ENCODE measurements around the gene ADRB2.
"Not testable (repeated sequence)": the region's sequence is repeated elsewhere in the genome, so short reads cannot be mapped to it uniquely, and the experiment has no call there.

ADRB2 gene

DNA sequence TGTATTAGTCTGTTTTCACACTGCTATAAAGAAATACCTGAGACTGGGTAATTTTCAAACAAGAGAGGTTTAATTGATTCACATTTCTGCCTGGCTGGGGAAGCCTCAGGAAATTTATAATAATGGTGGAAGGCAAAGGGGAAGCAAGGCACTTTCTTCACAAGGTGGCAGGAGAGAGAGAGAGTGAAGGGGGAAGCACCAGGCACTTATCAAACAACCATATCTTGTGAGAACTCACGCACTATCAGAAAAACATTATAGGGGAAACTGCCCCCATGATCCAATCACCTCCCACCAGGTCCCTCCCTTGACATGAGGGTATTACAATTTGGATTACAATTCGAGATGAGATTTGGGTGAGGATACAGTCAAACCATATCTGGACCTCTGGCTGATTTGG is 34.7 kb downstream of the ADRB2 start:
- Histone ChIP-seq H3K27ac (ENCODE audit: low read length) (no peak overlapping the region), H3K9me3 (ENCODE audit: insufficient read depth, low read depth, low read length) (no peaks in the 10 kb centered on the region), H3K36me3 (ENCODE audit: insufficient read depth, low read depth, low read length) (no peaks in the 10 kb centered on the region), H3K9ac (ENCODE audit: low read depth, low read length) (no peak overlapping the region), H3K4me1 (ENCODE audit: insufficient read depth, low read length) (no peaks in the 10 kb centered on the region), H3K27me3 (ENCODE audit: insufficient read depth, low read length) (no peaks in the 10 kb centered on the region; the same call in 1 of the 2 replicates), H3K4me3 (ENCODE audit: low read length) (no peak overlapping the region)

DNA sequence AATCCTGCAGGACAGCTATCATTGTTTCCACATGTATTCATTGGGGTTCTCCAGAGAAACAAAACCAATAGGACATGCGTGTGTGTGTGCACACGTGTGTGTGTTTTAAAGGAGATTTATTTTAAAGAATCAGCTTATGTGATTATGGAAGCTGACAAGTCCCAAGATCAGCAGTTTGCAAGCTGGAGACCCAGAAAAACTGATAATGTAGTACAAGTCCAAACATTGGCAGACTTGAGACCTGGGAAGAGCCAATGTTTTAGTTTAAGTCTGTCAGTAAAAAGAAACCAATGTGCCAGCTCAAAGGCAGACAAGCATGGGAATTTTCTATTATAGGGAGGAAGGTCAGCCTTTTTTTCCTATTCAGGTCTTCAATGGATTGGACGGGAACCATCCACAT is 35.3 kb downstream of the ADRB2 start:
- Histone ChIP-seq H3K4me1 (ENCODE audit: insufficient read depth, low read length) (no peaks in the 10 kb centered on the region), H3K36me3 (ENCODE audit: insufficient read depth, low read depth, low read length) (no peaks in the 10 kb centered on the region), H3K9me3 (ENCODE audit: insufficient read depth, low read depth, low read length) (no peaks in the 10 kb centered on the region), H3K9ac (ENCODE audit: low read depth, low read length) (no peak overlapping the region), H3K4me3 (ENCODE audit: low read length) (no peak overlapping the region), H3K27ac (ENCODE audit: low read length) (no peak overlapping the region), H3K27me3 (ENCODE audit: insufficient read depth, low read length) (no peaks in the 10 kb centered on the region; the same call in 1 of the 2 replicates)

DNA sequence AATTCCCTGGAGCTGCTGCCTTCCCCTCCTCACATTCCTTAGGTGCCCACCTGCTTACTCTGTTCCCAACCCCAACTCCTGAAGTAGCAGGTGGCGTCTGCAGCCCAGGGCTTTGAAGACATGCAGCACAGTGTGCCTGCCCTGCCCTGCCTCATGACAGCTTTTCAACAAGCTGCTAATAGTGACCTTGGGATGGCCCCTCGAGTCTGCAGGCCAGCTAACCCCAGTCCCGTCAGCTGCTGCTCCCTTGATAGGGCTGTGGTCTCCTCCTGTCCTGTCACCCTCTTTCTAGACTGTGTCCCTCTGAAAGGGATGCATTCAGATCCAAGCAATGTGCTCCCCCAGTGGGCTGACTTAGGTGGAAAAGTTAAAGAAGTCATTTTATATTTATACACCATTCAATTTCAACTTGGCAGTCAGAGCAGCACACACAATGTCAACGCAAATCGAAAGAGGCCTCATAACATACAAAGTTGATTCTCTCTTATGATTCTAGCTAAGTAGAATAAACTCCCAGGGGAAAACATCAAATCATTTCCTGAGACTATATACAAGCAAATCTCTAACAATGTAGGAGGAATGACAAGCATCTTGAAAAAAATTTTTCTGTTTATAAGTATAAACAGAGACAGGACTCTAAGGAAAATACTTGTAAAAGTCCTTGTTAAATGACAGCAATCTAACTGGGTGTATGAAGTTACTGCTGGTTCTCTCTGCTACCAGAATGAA is 37.9 kb downstream of the ADRB2 start:
- Histone ChIP-seq H3K4me1 (ENCODE audit: insufficient read depth, low read length) (no peaks in the 10 kb centered on the region), H3K9ac (ENCODE audit: low read depth, low read length) (no peak overlapping the region), H3K36me3 (ENCODE audit: insufficient read depth, low read depth, low read length) (no peaks in the 10 kb centered on the region), H3K9me3 (ENCODE audit: insufficient read depth, low read depth, low read length) (no peaks in the 10 kb centered on the region), H3K4me3 (ENCODE audit: low read length) (no peak overlapping the region), H3K27ac (ENCODE audit: low read length) (no peak overlapping the region), H3K27me3 (ENCODE audit: insufficient read depth, low read length) (no peaks in the 10 kb centered on the region; the same call in 1 of the 2 replicates)

DNA sequence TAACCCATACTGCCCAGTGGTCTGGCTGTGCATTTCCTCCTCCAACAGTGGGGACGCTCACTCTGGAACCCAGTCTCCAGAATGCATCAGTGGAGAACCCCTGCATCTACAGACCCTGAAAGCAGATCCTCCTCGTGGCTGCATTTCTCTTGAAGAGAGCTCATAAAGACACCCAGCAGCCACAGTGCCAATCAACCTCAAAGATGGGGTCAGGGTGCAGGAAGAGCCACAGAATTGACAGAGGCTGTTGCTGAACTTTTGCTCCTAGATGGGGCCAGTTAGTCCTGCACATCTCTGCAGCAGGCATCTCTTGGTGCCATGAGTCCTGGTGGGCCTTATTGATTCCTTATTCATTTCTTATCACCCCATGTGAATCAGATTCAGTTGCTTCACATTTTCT is 39.6 kb downstream of the ADRB2 start:
- no peak overlapping the region for H3K9ac ChIP-seq (ENCODE audit: low read depth, low read length)
- no peaks in the 10 kb centered on the region; the same call in 1 of the 2 replicates for H3K27me3 ChIP-seq (ENCODE audit: insufficient read depth, low read length)
- no peaks in the 10 kb centered on the region for H3K36me3 ChIP-seq (ENCODE audit: insufficient read depth, low read depth, low read length)
- H3K4me3 ChIP-seq (ENCODE audit: low read length), result no peak overlapping the region
- H3K4me1 ChIP-seq (ENCODE audit: insufficient read depth, low read length), result no peaks in the 10 kb centered on the region
- no peak overlapping the region for H3K27ac ChIP-seq (ENCODE audit: low read length)
- no peaks in the 10 kb centered on the region for H3K9me3 ChIP-seq (ENCODE audit: insufficient read depth, low read depth, low read length)

DNA sequence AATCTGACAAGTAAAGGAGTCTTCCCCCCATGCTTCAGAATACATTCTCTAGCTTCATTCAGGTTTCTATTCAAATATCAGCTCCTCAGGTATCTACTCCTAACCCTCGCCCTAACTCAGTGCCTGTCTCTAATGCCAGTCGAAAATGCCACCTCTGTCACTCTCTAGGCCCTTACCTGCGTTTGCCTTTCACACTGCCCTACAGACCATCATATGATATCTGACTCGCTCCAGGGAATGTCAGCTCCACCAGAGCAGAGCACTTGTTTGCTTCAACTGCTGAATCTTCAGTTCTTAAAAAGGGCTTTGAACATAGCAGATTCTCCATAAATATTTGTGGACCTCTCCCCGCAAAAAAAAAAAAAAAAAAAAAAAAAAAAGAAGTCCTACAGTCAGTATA is 46.7 kb downstream of the ADRB2 start:
- no peak overlapping the region for H3K27ac ChIP-seq (ENCODE audit: low read length)

DNA sequence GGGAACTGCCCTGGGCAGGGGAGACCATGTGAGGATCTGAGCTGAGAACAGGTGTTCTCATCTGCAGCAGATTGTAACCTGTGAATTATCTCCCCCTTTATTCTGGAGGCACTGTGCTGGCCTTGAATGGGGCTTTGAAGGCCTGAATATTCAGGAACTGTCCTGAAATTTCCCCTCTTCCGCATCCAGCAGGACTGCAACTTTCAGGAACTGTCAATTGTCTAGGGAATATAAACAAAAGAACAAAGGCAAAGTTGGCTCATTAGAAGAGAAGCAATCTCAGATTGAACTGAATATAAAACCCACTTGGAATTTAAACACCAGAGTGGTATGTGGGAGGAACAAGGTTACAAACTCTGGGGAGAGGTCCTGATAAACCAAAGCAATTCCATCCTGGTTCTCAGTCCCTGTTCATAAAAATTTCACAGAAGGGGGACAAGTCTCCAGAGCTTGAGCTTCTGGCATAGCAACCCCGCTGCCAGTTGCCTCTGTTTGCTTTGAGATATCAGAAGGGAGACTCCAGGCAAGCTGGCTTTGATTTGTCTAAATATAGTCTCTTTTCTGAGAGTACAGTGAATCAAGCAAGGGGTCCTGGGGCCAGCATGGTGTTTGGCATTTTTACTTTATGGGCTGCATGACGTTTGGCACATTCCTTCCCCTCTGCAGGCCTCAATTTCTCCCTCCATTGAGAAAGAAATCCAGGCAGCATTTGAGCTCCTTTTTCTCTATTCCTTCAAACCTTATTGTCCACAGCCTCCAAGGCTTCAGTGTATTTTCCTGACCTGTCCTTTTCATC is 47.5 kb downstream of the ADRB2 start:
- Histone ChIP-seq H3K9me3 (ENCODE audit: insufficient read depth, low read depth, low read length) (no peaks in the 10 kb centered on the region), H3K9ac (ENCODE audit: low read depth, low read length) (no peak overlapping the region), H3K27ac (ENCODE audit: low read length) (no peak overlapping the region), H3K27me3 (ENCODE audit: insufficient read depth, low read length) (no peaks in the 10 kb centered on the region), H3K4me3 (ENCODE audit: low read length) (no peak overlapping the region), H3K36me3 (ENCODE audit: insufficient read depth, low read depth, low read length) (no peaks in the 10 kb centered on the region), H3K4me1 (ENCODE audit: insufficient read depth, low read length) (no peaks in the 10 kb centered on the region; the same call in 1 of the 2 replicates)

More for the DNA sequence above, 46.7 kb downstream of the ADRB2 start:
- Histone ChIP-seq H3K36me3 (ENCODE audit: insufficient read depth, low read depth, low read length) (no peaks in the 10 kb centered on the region), H3K4me1 (ENCODE audit: insufficient read depth, low read length) (no peaks in the 10 kb centered on the region; the same call in 1 of the 2 replicates), H3K4me3 (ENCODE audit: low read length) (no peak overlapping the region), H3K9ac (ENCODE audit: low read depth, low read length) (no peak overlapping the region), H3K9me3 (ENCODE audit: insufficient read depth, low read depth, low read length) (no peaks in the 10 kb centered on the region), H3K27me3 (ENCODE audit: insufficient read depth, low read length) (no peaks in the 10 kb centered on the region)

DNA sequence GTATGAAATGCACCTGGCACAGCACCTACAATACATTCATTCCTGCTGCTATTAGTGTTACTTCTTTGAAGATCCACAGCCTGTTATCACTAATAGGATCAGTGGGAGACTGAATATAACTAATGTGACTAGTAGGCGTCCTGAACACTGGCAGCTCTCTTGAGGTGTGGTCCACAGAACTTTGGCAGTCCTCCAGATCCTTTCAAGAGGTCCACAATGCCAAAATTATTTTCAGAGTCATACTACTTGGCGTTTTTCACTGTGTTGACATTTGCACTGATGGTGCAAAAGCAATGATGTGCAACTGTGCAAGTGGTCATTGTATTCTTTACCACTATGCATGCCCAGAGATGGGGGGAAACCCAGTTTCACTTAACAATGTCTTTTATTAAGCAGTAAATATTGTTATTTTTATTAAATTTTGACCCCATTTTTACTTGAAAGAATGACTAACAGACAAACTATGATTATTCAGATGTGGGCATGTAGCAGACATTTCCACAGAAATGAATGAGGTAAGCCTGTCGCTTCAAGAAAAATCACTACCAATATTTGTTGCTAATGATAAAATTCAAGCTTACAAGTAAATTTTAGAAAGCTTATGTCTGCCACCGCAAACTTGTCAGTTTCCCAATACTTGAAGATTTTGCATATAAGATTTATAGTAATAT is 48.9 kb downstream of the ADRB2 start:
- Histone ChIP-seq H3K36me3 (ENCODE audit: insufficient read depth, low read depth, low read length) (no peaks in the 10 kb centered on the region), H3K9me3 (ENCODE audit: insufficient read depth, low read depth, low read length) (no peaks in the 10 kb centered on the region)

DNA sequence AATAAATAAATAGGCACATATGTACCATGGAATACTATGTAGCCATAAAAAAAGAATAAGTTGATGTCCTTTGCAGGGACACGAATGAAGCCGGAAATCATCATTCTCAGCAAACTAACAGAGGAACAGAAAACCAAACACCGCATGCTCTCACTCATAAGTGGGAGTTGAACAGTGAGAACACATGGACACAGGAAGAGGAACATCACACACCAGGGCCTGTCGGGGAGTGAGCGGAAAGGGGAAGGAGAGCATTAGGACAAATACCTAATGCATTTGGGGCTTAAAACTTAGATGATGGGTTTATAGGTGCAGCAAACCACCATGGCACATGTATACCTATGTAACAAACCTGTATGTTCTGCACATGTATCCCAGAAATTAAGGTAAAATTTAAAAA is 51.0 kb downstream of the ADRB2 start:
- H3K4me3 ChIP-seq (ENCODE audit: low read length); H3K36me3 ChIP-seq (ENCODE audit: insufficient read depth, low read depth, low read length); H3K27ac ChIP-seq (ENCODE audit: low read length): not testable (repeated sequence)

More for the DNA sequence above, 48.9 kb downstream of the ADRB2 start:
- Histone ChIP-seq H3K27ac (ENCODE audit: low read length) (no peak overlapping the region), H3K9ac (ENCODE audit: low read depth, low read length) (no peak overlapping the region), H3K4me3 (ENCODE audit: low read length) (no peak overlapping the region), H3K4me1 (ENCODE audit: insufficient read depth, low read length) (no peaks in the 10 kb centered on the region; the same call in 1 of the 2 replicates), H3K27me3 (ENCODE audit: insufficient read depth, low read length) (no peaks in the 10 kb centered on the region)

More for the DNA sequence above, 51.0 kb downstream of the ADRB2 start:
- not testable (repeated sequence) for H3K9me3 ChIP-seq (ENCODE audit: insufficient read depth, low read depth, low read length); H3K9ac ChIP-seq (ENCODE audit: low read depth, low read length); H3K27me3 ChIP-seq (ENCODE audit: insufficient read depth, low read length); H3K4me1 ChIP-seq (ENCODE audit: insufficient read depth, low read length)

Data from iPS-20b (cell line).